ENCODE data around the gene SPG21.
"Not testable (repeated sequence)": the region's sequence is repeated elsewhere in the genome, so short reads cannot be mapped to it uniquely, and the experiment has no call there.

SPG21 gene, protein sequence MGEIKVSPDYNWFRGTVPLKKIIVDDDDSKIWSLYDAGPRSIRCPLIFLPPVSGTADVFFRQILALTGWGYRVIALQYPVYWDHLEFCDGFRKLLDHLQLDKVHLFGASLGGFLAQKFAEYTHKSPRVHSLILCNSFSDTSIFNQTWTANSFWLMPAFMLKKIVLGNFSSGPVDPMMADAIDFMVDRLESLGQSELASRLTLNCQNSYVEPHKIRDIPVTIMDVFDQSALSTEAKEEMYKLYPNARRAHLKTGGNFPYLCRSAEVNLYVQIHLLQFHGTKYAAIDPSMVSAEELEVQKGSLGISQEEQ

GRCh38 chr15:64989416-64990167 is at the start of gene SPG21:
Gene SPG21 (minus strand): TSS chr15:64989914. CDS start chr15:64983569, 6,345 bp downstream.
- peak; percentile 91 for DNase-seq

GRCh38 chr15:65038836-65039235 is 49.1 kb upstream of the SPG21 start:
- DNase-seq: no peak

DNA sequence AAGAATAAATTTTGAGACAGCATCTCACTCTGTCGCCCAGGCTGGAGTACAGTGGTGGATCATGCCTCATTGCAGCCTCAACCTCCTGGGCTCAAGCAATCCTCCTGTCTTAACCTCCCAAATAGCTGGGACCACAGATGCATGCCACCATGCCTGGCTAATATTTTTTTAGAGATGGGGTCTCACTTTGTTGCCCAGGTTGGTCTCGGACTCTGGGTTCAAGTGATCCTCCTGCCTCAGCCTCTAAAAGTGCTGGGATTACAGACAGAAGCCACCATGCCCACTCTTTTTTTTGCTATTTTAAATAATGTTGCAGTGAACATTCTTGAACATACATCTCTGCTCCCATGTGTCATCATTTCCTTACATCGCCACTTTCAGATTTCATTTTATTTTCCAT is 48.7 kb upstream of the SPG21 start:
- no peak for DNase-seq

- no peak for DNase-seq
Measured at GRCh38 chr15:65037309-65037708, 47.6 kb upstream of the SPG21 start.

DNA sequence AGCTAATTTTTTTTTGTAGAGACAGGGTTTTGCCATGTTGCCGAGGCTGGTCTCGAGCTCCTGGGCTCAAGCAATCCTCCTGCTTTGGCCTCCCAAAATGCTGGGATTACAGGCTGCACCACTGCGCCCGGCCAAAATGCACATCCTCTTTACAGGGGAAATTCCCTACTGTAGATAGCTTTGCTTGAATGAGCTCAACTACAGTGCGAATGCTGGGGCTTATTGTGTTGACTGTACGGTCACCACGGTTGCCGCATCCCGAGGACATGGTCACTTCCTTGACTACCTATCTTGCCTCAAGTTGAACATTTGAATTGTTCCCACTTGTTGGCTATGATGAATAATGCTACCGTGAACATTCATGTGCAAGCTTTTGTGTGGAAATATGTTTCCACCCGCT is 45.0 kb upstream of the SPG21 start:
- DNase-seq: no peak

GRCh38 chr15:65033659-65034269 is 44.0 kb upstream of the SPG21 start:
- DNase-seq: no peak

GRCh38 chr15:65032801-65033537 is 43.3 kb upstream of the SPG21 start:
- peak; percentile 67 for DNase-seq

DNA sequence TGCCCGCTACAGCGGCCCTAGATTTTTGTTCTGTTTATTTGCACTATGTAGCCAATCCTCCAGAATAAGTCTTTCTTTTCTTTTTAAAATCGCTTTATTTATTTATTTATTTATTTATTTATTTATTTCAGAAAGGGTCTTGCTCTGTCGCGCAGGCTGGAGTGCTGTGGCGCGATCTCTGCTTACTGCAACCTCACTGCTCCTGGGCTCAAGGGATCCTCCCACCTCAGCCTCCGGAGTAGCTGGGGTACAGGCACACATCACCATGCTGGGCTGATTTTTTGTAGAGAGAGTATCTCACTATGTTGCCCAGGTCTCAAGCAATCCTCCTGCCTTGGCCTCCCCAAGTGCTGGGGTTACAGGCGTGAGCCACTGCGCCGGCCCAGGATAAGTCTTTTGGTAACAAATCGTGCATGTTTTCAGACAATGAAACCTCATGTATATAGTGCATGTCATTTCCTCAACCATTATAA is 40.1 kb upstream of the SPG21 start:
- DNase-seq: no peak

GRCh38 chr15:65028921-65029735 is 39.4 kb upstream of the SPG21 start, which contains the start of gene MTFMT:
Gene MTFMT (minus strand): TSS chr15:65029639. CDS start chr15:65029613, 26 bp downstream.
- peak; percentile 80 for DNase-seq

GRCh38 chr15:65028338-65028737 is 38.6 kb upstream of the SPG21 start:
- DNase-seq: no peak

DNA sequence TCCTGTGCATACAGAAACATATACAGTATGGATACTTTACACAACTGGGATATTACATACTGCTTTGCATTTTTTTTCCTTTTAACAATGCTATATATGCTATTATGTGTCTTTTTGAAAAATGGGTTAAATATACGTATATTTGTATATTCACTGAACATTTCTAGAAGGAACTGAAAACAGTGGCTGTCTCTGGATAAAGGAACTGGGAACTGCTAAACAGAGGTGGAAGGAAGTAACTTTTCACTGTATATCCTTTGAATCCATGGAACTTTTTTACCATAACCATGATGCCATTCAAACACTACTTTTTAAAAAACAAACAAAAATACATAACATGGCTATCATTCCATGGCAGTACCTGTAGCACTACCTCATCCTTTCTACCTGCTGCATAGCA is 37.9 kb upstream of the SPG21 start:
- no peak for DNase-seq

GRCh38 chr15:65026756-65027155 is 37.0 kb upstream of the SPG21 start:
- DNase-seq: no peak

GRCh38 chr15:65021488-65021887 is 31.8 kb upstream of the SPG21 start:
- no peak for DNase-seq

GRCh38 chr15:65020419-65020818 is 30.7 kb upstream of the SPG21 start:
- no peak for DNase-seq

DNA sequence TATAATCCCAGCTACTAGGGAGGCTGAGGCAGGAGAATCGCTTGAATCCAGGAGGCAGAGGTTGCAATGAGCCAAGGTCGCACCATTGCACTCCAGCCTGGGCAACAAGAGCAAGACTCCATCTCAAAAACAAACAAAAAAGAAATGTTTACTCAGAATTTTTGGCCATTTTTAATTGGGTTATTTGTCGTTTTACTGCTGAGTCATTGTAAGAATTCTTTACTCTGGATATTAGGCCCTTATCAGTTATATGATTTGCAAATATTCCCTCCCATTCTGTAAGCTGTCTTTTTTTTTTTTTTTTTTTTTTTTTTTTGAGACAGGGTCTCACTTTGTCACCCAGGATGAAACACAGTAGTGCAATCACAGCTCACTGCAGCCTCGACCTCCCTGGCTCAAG is 21.5 kb upstream of the SPG21 start:
- DNase-seq: not testable (repeated sequence)

DNA sequence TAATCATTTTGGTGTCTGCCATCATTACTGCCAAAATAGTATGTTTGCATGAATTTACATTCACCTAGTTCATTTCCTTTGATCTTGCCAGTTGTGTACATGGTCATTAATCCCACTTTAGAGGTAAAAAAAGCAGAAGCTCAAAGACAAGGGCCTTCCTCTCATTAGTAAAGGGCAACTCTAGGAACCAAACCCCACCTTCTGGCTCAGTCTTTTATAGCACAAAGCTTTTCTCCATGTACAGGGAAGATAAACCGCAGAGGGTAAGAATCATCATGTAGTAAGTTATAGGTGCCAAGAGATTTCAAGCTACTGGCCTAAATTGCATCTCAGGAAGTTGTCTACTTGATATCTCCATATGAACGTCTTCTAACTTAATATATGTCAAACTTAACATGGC is 19.3 kb upstream of the SPG21 start:
- DNase-seq: no peak

- DNase-seq: no peak
Measured at GRCh38 chr15:65006876-65007275, 17.2 kb upstream of the SPG21 start.

- no peak for DNase-seq
Measured at GRCh38 chr15:65004993-65005392, 15.3 kb upstream of the SPG21 start.

- DNase-seq: no peak
Measured at GRCh38 chr15:64997745-64998375, 8.1 kb upstream of the SPG21 start.

- no peak for DNase-seq
Measured at GRCh38 chr15:64997066-64997465, 7.4 kb upstream of the SPG21 start.

DNA sequence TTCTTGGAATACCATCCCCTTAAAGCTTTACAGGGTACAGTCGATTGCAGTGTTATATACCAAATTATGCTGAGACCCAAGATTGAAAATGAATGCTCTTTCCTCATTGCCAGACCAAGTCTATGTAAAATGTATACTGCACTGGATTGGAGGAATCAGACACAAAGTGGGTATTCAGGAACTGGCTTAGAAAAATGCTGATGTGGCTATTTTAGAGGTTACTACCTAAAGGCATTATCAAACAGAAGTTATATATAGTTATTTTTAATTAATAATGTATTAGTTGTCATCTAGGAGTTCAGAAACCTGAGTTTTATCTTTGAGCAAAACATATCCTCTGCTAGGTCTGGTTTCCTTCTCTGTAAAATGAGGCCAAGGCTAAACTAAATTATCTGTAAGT is 3.6 kb upstream of the SPG21 start:
- no peak for DNase-seq

All from NCI-H226 (cell line).